Measurements from ENCODE around the gene MBD3L2.

The MBD3L2 gene

GRCh38 chr19:7069042-7069903 lies 20.2 kb downstream of the MBD3L2 start, which contains the start of gene ZNF557:
Gene ZNF557 (plus strand): TSS chr19:7069703. CDS start chr19:7075075, 5,372 bp downstream.
- H3K4me3 ChIP-seq (ENCODE audit: low read length) = peak within 1 kb of the TSS; percentile 84
- H2AFZ ChIP-seq (ENCODE audit: low read depth, low read length) = peak within 1 kb of the TSS; percentile 96
- H3K36me3 ChIP-seq (ENCODE audit: insufficient read depth, low read length) = peaks cover 30% of the 10 kb centered on the region
- peaks cover 8% of the 10 kb centered on the region for H3K4me1 ChIP-seq (ENCODE audit: insufficient read depth, low read length)
- peaks cover 12% of the 10 kb centered on the region for H3K9me3 ChIP-seq (ENCODE audit: low read length)
- H3K27me3 ChIP-seq (ENCODE audit: insufficient read depth, low read length) = no peaks in the 10 kb centered on the region

GRCh38 chr19:7069904-7070226 lies 20.7 kb downstream of the MBD3L2 start:
- Histone ChIP-seq H2AFZ (ENCODE audit: low read depth, low read length) (peak overlapping the region; percentile 96), H3K27me3 (ENCODE audit: insufficient read depth, low read length) (no peaks in the 10 kb centered on the region), H3K9me3 (ENCODE audit: low read length) (peaks cover 14% of the 10 kb centered on the region), H3K4me3 (ENCODE audit: low read length) (peak overlapping the region; percentile 84), H3K4me1 (ENCODE audit: insufficient read depth, low read length) (peaks cover 8% of the 10 kb centered on the region), H3K36me3 (ENCODE audit: insufficient read depth, low read length) (peaks cover 35% of the 10 kb centered on the region)

GRCh38 chr19:7072541-7072940 lies 23.4 kb downstream of the MBD3L2 start:
- Histone ChIP-seq H3K36me3 (ENCODE audit: insufficient read depth, low read length) (peaks cover 62% of the 10 kb centered on the region), H3K9me3 (ENCODE audit: low read length) (peaks cover 33% of the 10 kb centered on the region), H3K4me1 (ENCODE audit: insufficient read depth, low read length) (peaks cover 8% of the 10 kb centered on the region), H3K27me3 (ENCODE audit: insufficient read depth, low read length) (no peaks in the 10 kb centered on the region), H2AFZ (ENCODE audit: low read depth, low read length) (no peak overlapping the region), H3K4me3 (ENCODE audit: low read length) (no peak overlapping the region)

- Histone ChIP-seq H3K36me3 (ENCODE audit: insufficient read depth, low read length) (peaks cover 79% of the 10 kb centered on the region), H3K4me1 (ENCODE audit: insufficient read depth, low read length) (peaks cover 7% of the 10 kb centered on the region), H3K27me3 (ENCODE audit: insufficient read depth, low read length) (no peaks in the 10 kb centered on the region), H3K9me3 (ENCODE audit: low read length) (peaks cover 49% of the 10 kb centered on the region), H2AFZ (ENCODE audit: low read depth, low read length) (no peak overlapping the region), H3K4me3 (ENCODE audit: low read length) (no peak overlapping the region)
These were observed 25.7 kb downstream of the MBD3L2 start for GRCh38 chr19:7074705-7075282.

- H3K27me3 ChIP-seq (ENCODE audit: insufficient read depth, low read length) = no peaks in the 10 kb centered on the region
- H3K4me3 ChIP-seq (ENCODE audit: low read length) = no peak overlapping the region
- H3K9me3 ChIP-seq (ENCODE audit: low read length) = peaks cover 62% of the 10 kb centered on the region
- H3K36me3 ChIP-seq (ENCODE audit: insufficient read depth, low read length) = peaks cover 84% of the 10 kb centered on the region
- no peak overlapping the region for H2AFZ ChIP-seq (ENCODE audit: low read depth, low read length)
- H3K4me1 ChIP-seq (ENCODE audit: insufficient read depth, low read length) = no peaks in the 10 kb centered on the region
These were observed 27.0 kb downstream of the MBD3L2 start for GRCh38 chr19:7076151-7076550.

- Histone ChIP-seq H3K4me3 (ENCODE audit: low read length) (no peak overlapping the region), H3K27me3 (ENCODE audit: insufficient read depth, low read length) (no peaks in the 10 kb centered on the region), H3K4me1 (ENCODE audit: insufficient read depth, low read length) (no peaks in the 10 kb centered on the region), H2AFZ (ENCODE audit: low read depth, low read length) (no peak overlapping the region), H3K36me3 (ENCODE audit: insufficient read depth, low read length) (peaks cover 89% of the 10 kb centered on the region), H3K9me3 (ENCODE audit: low read length) (peaks cover 70% of the 10 kb centered on the region)
These were observed 28.9 kb downstream of the MBD3L2 start for GRCh38 chr19:7078008-7078407.

- Histone ChIP-seq H3K4me1 (ENCODE audit: insufficient read depth, low read length) (no peaks in the 10 kb centered on the region), H3K9me3 (ENCODE audit: low read length) (peaks cover 72% of the 10 kb centered on the region), H3K36me3 (ENCODE audit: insufficient read depth, low read length) (peaks cover 77% of the 10 kb centered on the region), H3K4me3 (ENCODE audit: low read length) (no peak overlapping the region), H3K27me3 (ENCODE audit: insufficient read depth, low read length) (no peaks in the 10 kb centered on the region), H2AFZ (ENCODE audit: low read depth, low read length) (no peak overlapping the region)
These were observed 34.2 kb downstream of the MBD3L2 start for GRCh38 chr19:7083076-7083956.

GRCh38 chr19:7088999-7089398 lies 39.9 kb downstream of the MBD3L2 start:
- H2AFZ ChIP-seq (ENCODE audit: low read depth, low read length) = no peak overlapping the region
- no peak overlapping the region for H3K4me3 ChIP-seq (ENCODE audit: low read length)
- H3K27me3 ChIP-seq (ENCODE audit: insufficient read depth, low read length) = no peaks in the 10 kb centered on the region
- H3K4me1 ChIP-seq (ENCODE audit: insufficient read depth, low read length) = no peaks in the 10 kb centered on the region
- H3K9me3 ChIP-seq (ENCODE audit: low read length) = peaks cover 47% of the 10 kb centered on the region
- H3K36me3 ChIP-seq (ENCODE audit: insufficient read depth, low read length) = peaks cover 37% of the 10 kb centered on the region

GRCh38 chr19:7098096-7098495 lies 49.0 kb downstream of the MBD3L2 start:
- Histone ChIP-seq H3K9me3 (ENCODE audit: low read length) (peaks cover 15% of the 10 kb centered on the region), H3K4me1 (ENCODE audit: insufficient read depth, low read length) (peaks cover 3% of the 10 kb centered on the region), H3K27me3 (ENCODE audit: insufficient read depth, low read length) (no peaks in the 10 kb centered on the region), H3K36me3 (ENCODE audit: insufficient read depth, low read length) (no peaks in the 10 kb centered on the region), H2AFZ (ENCODE audit: low read depth, low read length) (peak overlapping the region; percentile 6), H3K4me3 (ENCODE audit: low read length) (peak overlapping the region; percentile 57)

GRCh38 chr19:7098701-7099596 lies 49.8 kb downstream of the MBD3L2 start:
- H3K4me1 ChIP-seq (ENCODE audit: insufficient read depth, low read length) = peaks cover 3% of the 10 kb centered on the region
- H3K9me3 ChIP-seq (ENCODE audit: low read length) = peaks cover 12% of the 10 kb centered on the region
- H3K4me3 ChIP-seq (ENCODE audit: low read length) = peak overlapping the region; percentile 57
- H3K36me3 ChIP-seq (ENCODE audit: insufficient read depth, low read length) = no peaks in the 10 kb centered on the region
- H2AFZ ChIP-seq (ENCODE audit: low read depth, low read length) = peak overlapping the region; percentile 39
- H3K27me3 ChIP-seq (ENCODE audit: insufficient read depth, low read length) = no peaks in the 10 kb centered on the region

- no peaks in the 10 kb centered on the region for H3K36me3 ChIP-seq (ENCODE audit: insufficient read depth, low read length)
- peaks cover 3% of the 10 kb centered on the region for H3K4me1 ChIP-seq (ENCODE audit: insufficient read depth, low read length)
- H2AFZ ChIP-seq (ENCODE audit: low read depth, low read length) = peak overlapping the region; percentile 39
- peak overlapping the region; percentile 57 for H3K4me3 ChIP-seq (ENCODE audit: low read length)
- no peaks in the 10 kb centered on the region for H3K27me3 ChIP-seq (ENCODE audit: insufficient read depth, low read length)
- peaks cover 12% of the 10 kb centered on the region for H3K9me3 ChIP-seq (ENCODE audit: low read length)
These were observed 50.4 kb downstream of the MBD3L2 start for GRCh38 chr19:7099597-7099921.

All from neuron (in vitro differentiated cells).